Psoas muscle (tissue), 8 donors: Measurements from ENCODE around the gene RAB3C. TPM values are rescaled to one million over a fixed set of nuclear protein-coding genes. Genes with fewer than 3 reads are reported as not detected.

Experiments used
- ATAC-seq, 4 donors: fragments of 200-7000 bp; cut with Tn5 transposase; one replicate each; pipeline ENCODE4 v1.9.1; 2020; ENCODE audit warnings: moderate library complexity in 3 of 4, mild to moderate bottlenecking in 2 of 4
- DNase-seq, 2 donors: peaks; one replicate each; pipeline ENCODE4 v3.0.0-alpha.2; 2020
- H3K27ac ChIP-seq: fragments of 200-600 bp; one replicate; pipeline ENCODE4 v1.8.0; 2022
- H3K27me3 ChIP-seq, 3 donors: fragments of 200-600 bp in 1 of 3; one replicate each; pipeline versions ENCODE4 v1.6.1 to v1.8.0; 2013 to 2022; ENCODE audit warnings: low read length in 2 of 3, mild to moderate bottlenecking in 2 of 3, moderate library complexity in 1 of 3; ENCODE audit not compliant: insufficient read depth in 3 of 3
- H3K36me3 ChIP-seq, 2 donors: fragments of 200-600 bp in 1 of 2; one replicate each; pipeline versions ENCODE4 v1.6.1 to v1.8.0; 2013 to 2022; ENCODE audit warnings: low read depth in 1 of 2, mild to moderate bottlenecking in 1 of 2, moderate library complexity in 1 of 2; ENCODE audit not compliant: insufficient read depth in 1 of 2
- H3K4me1 ChIP-seq: fragments of 200-600 bp; one replicate; pipeline ENCODE4 v1.8.0; 2022
- H3K4me3 ChIP-seq: fragments of 200-600 bp; one replicate; pipeline ENCODE4 v1.8.0; 2022; ENCODE audit warnings: mild to moderate bottlenecking
- H3K9me3 ChIP-seq: fragments of 200-600 bp; one replicate; pipeline ENCODE4 v1.8.0; 2022
- CTCF ChIP-seq: fragments of 200-600 bp; IDR thresholded peaks from one replicate; pipeline ENCODE4 v1.8.0; 2022; ENCODE audit warnings: antibody characterized with exemption
- WGBS, 3 donors: extraction: QIAGEN DNeasy Blood & Tissue Kit; methylation state at CpG; one replicate each; pipeline versions ENCODE4 v1.1.6 to v1.1.7; 2013; 5-methylcytosine and 5-hydroxymethylcytosine counted together
- intact Hi-C, 2 donors: fragments of 100-400 bp; cut with DNase I; formaldehyde crosslinking; loops; one replicate each; pipeline versions ENCODE4 v1.11.0 to v1.14.2; 2022
- polyA plus RNA-seq, 3 donors: library from polyadenylated mRNA; stranded (reverse); fragments of 200-250 nt; gene quantifications; one replicate each; pipeline ENCODE4 v1.2.3, GENCODE V29; 2013
- total RNA-seq, 4 donors: library from RNA; stranded (reverse); fragmentation: NEBNext Ultra II Directional in 2 of 4; extraction: Animal tissue kit (Norgen Biotek cat#: 25700) in 2 of 4; gene quantifications; one replicate each; pipeline versions ENCODE4 v1.2.1 to v1.2.4, GENCODE V29; 2021 to 2023
- donor health status: healthy with polysubstance abuse.
- donor health status: DM: no; HTN: no; CAD: no; lungs with moderate emphysema.
- donor health status: Bipolar disorder and iron deficiency.
- donor health status: healthy.
- donor health status: DM: yes; HTN: yes; CAD: no.
- donor health status: DM: no; HTN: no; CAD: no.
- donor health status: DM: no; HTN: no; CAD: no.
- donor health status: DM: yes; HTN: yes; CAD: no.

Gene RAB3C
- total and polyA plus RNA-seq, 7 donors: 0.16 to 2.2 (median 0.62) TPM

- intact Hi-C loops: no loop called here
- DNase-seq (no peak), ATAC-seq (no peak)
- H3K36me3 ChIP-seq: no peaks in the 10 kb centered on the region
- H3K27me3 ChIP-seq: no peaks in the 10 kb centered on the region
- no peak overlapping the region for H3K4me3 ChIP-seq
- no peaks in the 10 kb centered on the region for H3K9me3 ChIP-seq
- no peak overlapping the region for H3K27ac ChIP-seq
- 69 to 76% (median 73%) methylated on average over 4 of the region's 4 CpGs for WGBS, 3 donors
- TF ChIP-seq CTCF: no peak
- no peaks in the 10 kb centered on the region for H3K4me1 ChIP-seq
Observed at GRCh38 chr5:58751222-58751837, 168.5 kb downstream of the RAB3C start.

- no peaks in the 10 kb centered on the region for H3K36me3 ChIP-seq
- 57 to 85% (median 67%) methylated on average over 1 of the region's 1 CpG for WGBS, 3 donors
- no peak overlapping the region for H3K4me3 ChIP-seq
- intact Hi-C loops: no loop called here
- no peak overlapping the region for H3K27ac ChIP-seq
- ATAC-seq (no peak), DNase-seq (no peak)
- no peak for TF ChIP-seq CTCF
- no peaks in the 10 kb centered on the region for H3K9me3 ChIP-seq
- no peaks in the 10 kb centered on the region for H3K4me1 ChIP-seq
- no peaks in the 10 kb centered on the region for H3K27me3 ChIP-seq
Observed at GRCh38 chr5:58752104-58752503, 169.2 kb downstream of the RAB3C start.

- no peak overlapping the region for H3K27ac ChIP-seq
Observed at GRCh38 chr5:58753446-58753845, 170.6 kb downstream of the RAB3C start.

GRCh38 chr5:58754250-58754649 is 171.4 kb downstream of the RAB3C start:
- Histone ChIP-seq H3K4me3 (no peak overlapping the region), H3K4me1 (no peaks in the 10 kb centered on the region), H3K9me3 (no peaks in the 10 kb centered on the region), H3K27ac (no peak overlapping the region), H3K36me3 (no peaks in the 10 kb centered on the region), H3K27me3 (no peaks in the 10 kb centered on the region)
- DNase-seq (no peak), ATAC-seq (no peak)
- TF ChIP-seq CTCF: no peak
- WGBS, 3 donors: 80 to 86% (median 82%) methylated on average over 6 of the region's 6 CpGs
- intact Hi-C loops: no loop called here

More at GRCh38 chr5:58753446-58753845, 170.6 kb downstream of the RAB3C start:
- H3K4me1 ChIP-seq: no peaks in the 10 kb centered on the region
- DNase-seq (no peak), ATAC-seq (no peak)
- no peak overlapping the region for H3K4me3 ChIP-seq
- no peaks in the 10 kb centered on the region for H3K36me3 ChIP-seq
- no peaks in the 10 kb centered on the region for H3K9me3 ChIP-seq
- no peaks in the 10 kb centered on the region for H3K27me3 ChIP-seq
- intact Hi-C loops: no loop called here
- WGBS, 3 donors: 29 to 45% (median 30%) methylated on average over 5 of the region's 5 CpGs
- no peak for TF ChIP-seq CTCF

- intact Hi-C loops: no loop called here
- WGBS, 3 donors: 79 to 87% (median 83%) methylated on average over 3 of the region's 3 CpGs
- ATAC-seq (no peak), DNase-seq (no peak)
- Histone ChIP-seq H3K4me1 (no peaks in the 10 kb centered on the region), H3K27me3 (no peaks in the 10 kb centered on the region), H3K4me3 (no peak overlapping the region), H3K9me3 (no peaks in the 10 kb centered on the region), H3K36me3 (no peaks in the 10 kb centered on the region), H3K27ac (no peak overlapping the region)
- no peak for TF ChIP-seq CTCF
Observed at GRCh38 chr5:58755397-58755796, 172.5 kb downstream of the RAB3C start.
